Stimulated activated CD4-positive, alpha-beta T cell treated with anti-CD3 and anti-CD28 coated beads, Interleukin-2, amount 100 ng/mL, for 4 hours (primary cell): Measurements from ENCODE around the gene CNTN4.
"Not testable (repeated sequence)": the region's sequence is repeated elsewhere in the genome, so short reads cannot be mapped to it uniquely, and the experiment has no call there.

Experiments used
- DNase-seq: peaks from one replicate; pipeline ENCODE4 v3.0.0-alpha.2; 2020; ENCODE audit warnings: low read depth

Gene CNTN4

DNA sequence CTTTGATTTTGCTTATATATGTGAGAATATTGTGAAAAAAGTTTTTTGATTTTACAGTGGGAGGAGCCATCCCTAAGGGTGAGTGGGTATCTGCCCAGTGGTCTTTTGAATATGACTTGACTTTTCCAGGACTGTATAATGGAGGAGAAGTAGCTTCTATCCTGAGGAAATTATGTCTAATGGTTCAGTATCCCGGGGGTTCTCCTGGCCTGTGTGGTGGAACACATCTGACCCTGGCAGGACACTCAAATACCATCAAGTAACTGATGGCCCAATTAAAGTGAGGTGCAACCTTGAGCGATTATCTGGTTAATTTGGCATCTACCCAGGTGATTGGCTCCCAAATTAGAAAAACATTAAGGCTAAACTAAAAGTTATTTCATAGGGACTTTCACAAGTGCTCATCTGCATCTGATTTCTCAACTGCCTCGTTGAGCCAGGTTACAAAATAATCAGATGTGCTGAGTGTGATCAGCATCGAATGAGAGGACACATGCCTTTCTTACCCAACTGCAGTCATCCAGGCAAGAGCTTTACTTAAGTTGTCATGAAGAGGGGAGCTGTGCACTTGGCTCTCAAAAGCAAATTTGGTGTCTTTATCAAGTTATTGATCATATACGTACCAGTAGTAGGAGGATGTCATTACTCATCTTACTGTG is 810.2 kb downstream of the CNTN4 start:
- DNase-seq: no peak

- no peak for DNase-seq
Observed at GRCh38 chr3:2910997-2911396, 812.3 kb downstream of the CNTN4 start.

DNA sequence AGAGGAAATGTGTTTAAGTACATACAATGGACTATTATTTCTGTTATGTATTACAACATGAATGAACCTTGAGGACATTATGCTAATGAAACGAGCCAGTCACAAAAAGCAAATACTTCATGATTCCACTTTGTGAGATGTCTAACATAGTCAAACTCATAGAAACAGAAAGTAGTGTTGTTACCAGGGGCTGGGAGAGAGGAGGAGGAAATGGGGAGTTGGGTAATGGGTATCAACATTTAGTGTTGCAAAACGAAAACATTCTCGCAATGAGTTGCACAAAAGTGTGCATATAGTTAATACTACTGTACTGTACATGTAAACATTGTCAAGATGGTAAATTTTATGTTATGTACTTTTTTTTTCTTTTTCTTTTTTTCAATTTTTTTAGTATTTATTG is 817.2 kb downstream of the CNTN4 start:
- no peak for DNase-seq

- DNase-seq: not testable (repeated sequence)
Observed at GRCh38 chr3:2916640-2917039, 818.0 kb downstream of the CNTN4 start.

DNA sequence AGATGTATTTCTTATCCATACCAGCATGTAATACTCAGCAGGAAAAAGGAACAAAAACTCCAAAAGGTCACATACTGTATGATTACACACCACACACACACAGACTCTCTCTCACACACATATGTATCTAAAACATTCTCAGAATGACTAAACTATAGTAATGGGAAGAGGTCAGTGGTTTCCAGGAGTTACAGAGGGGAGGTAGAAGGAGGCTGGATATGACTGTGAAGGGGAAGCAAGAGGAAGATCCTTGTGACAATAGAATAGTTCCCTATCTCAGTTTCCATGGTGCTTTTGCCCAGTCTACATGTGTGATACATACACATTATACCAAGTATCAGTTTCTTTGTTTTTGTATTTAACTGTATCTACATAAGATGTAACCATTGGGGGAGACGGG is 821.4 kb downstream of the CNTN4 start:
- no peak for DNase-seq

GRCh38 chr3:2921452-2921851 is 822.8 kb downstream of the CNTN4 start:
- DNase-seq: no peak

GRCh38 chr3:2921903-2922302 is 823.2 kb downstream of the CNTN4 start:
- no peak for DNase-seq

DNA sequence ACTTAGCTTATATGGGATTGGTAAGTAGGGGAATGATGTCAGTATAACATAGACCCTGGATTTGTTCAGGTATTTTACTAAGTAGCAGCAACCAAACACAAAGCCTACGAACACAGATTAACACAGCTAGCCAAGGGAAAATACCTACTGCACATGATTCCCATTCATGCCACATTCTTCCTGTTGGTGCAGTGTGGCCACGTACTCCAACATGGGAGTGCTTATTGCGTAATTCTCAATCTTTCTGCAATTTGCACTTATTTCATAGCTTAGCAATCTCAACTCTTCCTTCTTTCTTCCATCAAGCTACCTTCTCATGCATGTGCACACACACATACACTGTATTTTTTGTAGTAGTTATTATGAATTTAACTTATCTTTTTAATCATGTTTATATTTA is 824.7 kb downstream of the CNTN4 start:
- no peak for DNase-seq

GRCh38 chr3:2927259-2927658 is 828.6 kb downstream of the CNTN4 start:
- no peak for DNase-seq

DNA sequence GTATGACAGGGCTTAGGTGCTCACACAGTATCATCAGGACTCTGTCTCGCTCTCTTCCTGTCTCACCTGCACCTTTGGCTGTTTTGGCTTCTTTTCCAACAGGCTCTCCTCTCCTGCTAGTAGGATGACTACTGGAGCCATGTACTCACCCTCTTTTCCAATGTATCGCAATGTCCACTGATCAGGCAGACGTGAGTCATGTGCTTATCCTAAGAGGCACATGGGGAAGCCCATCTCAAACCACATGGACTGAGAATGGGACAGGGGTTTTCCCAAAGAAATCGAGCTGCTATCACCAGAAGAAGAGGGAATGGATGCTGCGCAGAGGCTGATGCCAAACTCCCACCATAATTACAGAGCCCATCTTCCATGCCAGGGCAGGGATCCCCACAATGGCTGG is 830.9 kb downstream of the CNTN4 start:
- no peak for DNase-seq

DNA sequence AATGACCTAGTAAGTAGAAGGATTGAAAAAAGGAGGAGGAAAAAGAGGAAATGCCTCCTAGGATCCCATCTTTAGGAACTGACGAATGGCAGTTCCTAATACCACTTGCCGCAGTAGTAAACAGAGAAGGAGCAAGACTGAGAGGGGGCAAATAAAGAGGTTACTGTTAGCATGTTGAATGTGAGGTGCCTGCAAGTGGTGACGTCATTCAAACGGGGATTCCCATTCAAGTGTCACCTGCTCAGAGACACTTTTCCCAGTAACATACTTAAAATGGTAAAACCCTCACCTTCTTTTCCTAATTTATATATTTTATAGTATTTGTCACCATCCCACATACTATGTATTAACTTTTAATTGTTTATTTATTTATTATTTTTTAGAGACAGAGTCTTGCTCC is 832.6 kb downstream of the CNTN4 start:
- no peak for DNase-seq

- no peak for DNase-seq
Observed at GRCh38 chr3:2934541-2934940, 835.9 kb downstream of the CNTN4 start.

DNA sequence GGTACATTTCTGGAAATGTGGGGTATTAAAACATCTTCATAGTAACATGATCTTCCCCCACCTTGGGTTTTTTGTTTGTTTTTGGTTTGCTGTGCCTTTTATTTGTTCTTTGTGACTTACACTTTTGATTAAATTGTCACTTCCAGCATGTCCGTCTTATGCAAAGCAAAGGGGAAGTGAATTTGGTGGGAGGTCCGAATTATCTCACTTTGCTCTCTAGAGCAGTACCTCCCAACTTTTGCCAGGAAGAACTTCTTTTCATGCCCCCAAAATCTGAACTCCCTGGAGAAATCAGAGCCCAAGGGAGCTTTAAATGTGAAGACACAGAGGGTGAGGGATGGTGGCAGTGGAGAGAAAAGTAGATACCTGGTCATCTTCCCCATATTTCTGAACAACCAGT is 838.4 kb downstream of the CNTN4 start:
- no peak for DNase-seq

- no peak for DNase-seq
Observed at GRCh38 chr3:2937592-2937991, 838.9 kb downstream of the CNTN4 start.

- DNase-seq: no peak
Observed at GRCh38 chr3:2938711-2939110, 840.0 kb downstream of the CNTN4 start.

DNA sequence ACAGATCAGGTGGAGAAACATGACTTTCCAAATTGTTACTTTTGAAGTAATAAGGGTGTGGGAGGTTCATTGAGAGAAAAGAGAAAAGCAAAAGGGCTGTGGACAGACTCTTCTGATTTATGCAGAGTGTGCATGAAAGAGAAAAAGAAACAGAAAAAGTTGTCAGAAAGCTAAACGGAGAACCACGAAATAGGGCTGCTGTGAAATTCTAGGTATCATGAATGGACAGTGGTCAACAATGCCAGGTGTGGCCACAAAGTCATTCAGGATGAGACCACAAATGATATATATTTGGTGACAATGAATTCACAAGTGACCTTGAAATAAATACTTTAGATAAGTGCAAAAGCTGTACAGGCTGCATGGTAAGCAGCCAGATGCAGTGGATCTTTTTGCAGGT is 841.4 kb downstream of the CNTN4 start:
- DNase-seq: no peak

GRCh38 chr3:2944628-2945027 is 846.0 kb downstream of the CNTN4 start:
- DNase-seq: no peak

- DNase-seq: no peak
Observed at GRCh38 chr3:2945121-2945520, 846.5 kb downstream of the CNTN4 start.

DNA sequence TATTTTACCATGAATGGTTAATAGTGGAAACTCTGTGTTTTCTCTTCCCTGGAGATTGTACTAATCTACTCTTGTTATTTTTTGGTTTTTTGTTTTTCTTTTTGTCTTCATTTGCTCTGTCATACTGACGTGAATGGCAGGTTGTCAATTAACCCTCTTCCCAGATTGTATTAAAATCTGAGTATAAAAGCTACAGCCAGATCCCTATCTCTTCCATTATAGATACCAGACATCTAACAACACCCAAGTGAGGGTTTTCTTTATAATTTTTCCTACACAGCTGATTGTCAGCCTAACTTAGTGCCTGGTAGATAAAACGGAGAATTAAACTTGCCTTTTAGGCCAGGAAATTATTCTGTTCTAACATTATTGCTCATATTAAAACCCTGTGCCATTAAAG is 848.9 kb downstream of the CNTN4 start:
- DNase-seq: no peak

GRCh38 chr3:2948882-2949281 is 850.2 kb downstream of the CNTN4 start:
- DNase-seq: no peak

DNA sequence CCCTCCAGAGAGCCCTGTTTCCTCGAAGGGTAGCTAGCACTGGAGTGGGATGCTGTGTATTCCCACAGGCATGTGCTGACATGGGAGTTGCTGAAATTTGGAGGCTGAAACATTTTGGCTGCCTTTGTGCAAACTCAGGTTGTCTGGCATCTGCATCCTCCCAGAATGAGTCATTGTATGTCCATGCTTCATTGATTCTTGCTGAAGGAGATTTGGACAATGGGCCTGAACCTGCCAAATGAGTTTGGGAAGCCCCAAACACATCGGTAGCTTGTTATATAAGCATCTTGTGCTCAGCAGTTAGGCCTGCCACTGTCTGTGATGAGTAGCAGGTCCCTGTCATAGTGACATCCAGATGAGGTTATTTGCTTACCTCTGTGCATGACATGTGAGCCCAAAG is 851.5 kb downstream of the CNTN4 start:
- no peak for DNase-seq

DNA sequence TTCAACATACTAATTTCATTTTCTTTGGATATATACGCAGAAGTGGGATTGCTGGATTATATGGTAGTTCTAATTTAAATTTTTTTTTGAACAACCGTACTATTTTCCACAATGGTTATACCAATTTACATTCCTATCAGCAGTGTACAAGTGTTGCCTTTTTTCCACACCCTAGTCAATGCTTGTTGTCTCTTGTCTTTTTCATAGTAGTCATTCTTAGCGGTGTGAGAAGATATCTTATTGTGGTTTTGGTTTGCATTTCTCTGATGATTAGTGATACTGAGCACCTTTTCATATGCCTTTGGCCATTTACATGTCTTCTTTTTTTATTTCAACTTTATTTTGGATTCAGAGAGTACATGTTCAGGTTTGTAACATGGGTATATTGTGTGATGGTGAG is 858.4 kb downstream of the CNTN4 start:
- no peak for DNase-seq

DNA sequence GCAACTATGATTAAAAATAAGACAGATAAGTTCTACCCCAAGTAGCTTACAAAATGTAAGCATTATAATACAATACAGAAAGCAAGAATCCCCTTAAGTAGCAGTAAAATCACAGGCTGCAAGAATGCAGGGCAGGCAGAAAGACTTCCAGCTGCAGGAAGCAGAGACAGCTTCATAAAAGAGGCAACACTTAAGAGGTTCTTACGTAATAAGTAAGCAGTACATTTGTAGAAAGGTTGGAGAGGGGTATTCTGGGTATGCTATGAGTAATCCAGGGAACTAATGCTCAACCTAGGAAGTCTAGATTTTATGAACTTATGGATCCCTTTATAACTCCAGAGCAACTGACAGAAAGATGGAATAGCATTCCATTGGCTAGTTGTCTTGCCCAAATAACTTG is 859.9 kb downstream of the CNTN4 start:
- DNase-seq: no peak

- no peak for DNase-seq
Observed at GRCh38 chr3:2961576-2961975, 862.9 kb downstream of the CNTN4 start.

- no peak for DNase-seq
Observed at GRCh38 chr3:2967871-2968270, 869.2 kb downstream of the CNTN4 start.
